Stomach (tissue), 9 donors: ENCODE measurements around the gene DZIP1L. TPM values are rescaled to one million over a fixed set of nuclear protein-coding genes. Genes with fewer than 3 reads are reported as not detected.
A peak's percentile ranks its signal among the peaks of the same experiment; 100 is the strongest.

Experiments
- DNase-seq, 2 donors: peaks; one replicate each; pipeline versions ENCODE4 v3.0.0 to v3.0.0-alpha.2; 2013 to 2019
- H3K27ac ChIP-seq, 5 donors: fragments of 200-600 bp in 4 of 5; sonication (generic) in 4 of 5; one replicate each; pipeline ENCODE4 v1.5.1; 2013 to 2019; ENCODE audit warnings: mild to moderate bottlenecking in 1 of 5, moderate library complexity in 1 of 5
- H3K27me3 ChIP-seq, 3 donors: fragments of 200-600 bp; sonication (generic); one replicate each; pipeline ENCODE4 v1.5.1; 2017 to 2019; ENCODE audit warnings: mixed run types in 1 of 3
- H3K36me3 ChIP-seq, 4 donors: fragments of 200-600 bp; sonication (generic); 1 replicate in 3 of 4; 2 replicates in 1 of 4; pipeline ENCODE4 v1.5.1; 2016 to 2019
- H3K4me1 ChIP-seq, 4 donors: fragments of 200-600 bp; sonication (generic); one replicate each; pipeline ENCODE4 v1.5.1; 2016 to 2019
- H3K4me3 ChIP-seq, 4 donors: fragments of 200-600 bp; sonication (generic) in 3 of 4; one replicate each; pipeline ENCODE4 v1.5.1; 2016 to 2019; ENCODE audit warnings: mild to moderate bottlenecking in 1 of 4
- H3K9me3 ChIP-seq, 4 donors: fragments of 200-600 bp; sonication (generic); one replicate each; pipeline ENCODE4 v1.5.1; 2016 to 2019
- CTCF ChIP-seq, 7 experiments: fragments of 450-650 bp in 4 of 7; fragments of 200-600 bp in 3 of 7; sonication (generic) in 3 of 7; IDR thresholded peaks; one replicate each; pipeline ENCODE4 v1.5.1; 2016 to 2019; ENCODE audit warnings: antibody characterized with exemption in 7 of 7, control low read depth in 2 of 7, mild to moderate bottlenecking in 1 of 7
- EP300 ChIP-seq: sonication (generic); formaldehyde crosslinking; IDR thresholded peaks from one replicate; pipeline ENCODE4 v1.6.1; 2017; ENCODE audit warnings: antibody characterized with exemption
- POLR2A ChIP-seq, 4 donors: fragments of 450-650 bp; IDR thresholded peaks; one replicate each; pipeline ENCODE4 v1.6.1; 2016; ENCODE audit warnings: antibody characterized with exemption in 4 of 4, control low read depth in 2 of 4, mild to moderate bottlenecking in 1 of 4, moderate library complexity in 1 of 4
- POLR2AphosphoS5 ChIP-seq, 3 donors: sonication (generic); formaldehyde crosslinking; IDR thresholded peaks; one replicate each; pipeline ENCODE4 v1.6.1; 2016; ENCODE audit warnings: antibody characterized with exemption in 3 of 3
- WGBS, 5 donors: extraction: QIAGEN DNeasy Blood & Tissue Kit in 3 of 5; methylation state at CpG; one replicate each; pipeline versions ENCODE4 v1.1.5 to v1.1.7; 2013 to 2018; 5-methylcytosine and 5-hydroxymethylcytosine counted together
- intact Hi-C: fragments of 100-400 bp; cut with DNase I; formaldehyde crosslinking; loops from one replicate; pipeline ENCODE4 v1.15.1; 2023; ENCODE audit warnings: low total_unique reads
- polyA plus RNA-seq, 3 donors: library from polyadenylated mRNA; stranded (reverse); fragments of 200-250 nt; gene quantifications; one replicate each; pipeline ENCODE4 v1.2.3, GENCODE V29; 2013
- total RNA-seq, 5 donors: library from RNA; depleted of rRNA; stranded (reverse); fragments of >200 nt; gene quantifications; one replicate each; pipeline versions ENCODE4 v1.1.0 to v1.2.3, GENCODE V29; 2014 to 2016
- donor health status: healthy with polysubstance abuse.
- donor health status: Bipolar disorder and iron deficiency.
- donor health status: healthy.

Gene DZIP1L
- total and polyA plus RNA-seq, 8 donors = 0.29 to 41.9 (median 5.9) TPM

GRCh38 chr3:138118612-138119422, 3.4 kb upstream of the DZIP1L start:
- peak; percentile 83 to 88 for DNase-seq
- TF ChIP-seq POLR2AphosphoS5 (IDR thresholded peaks at IDR 0.05) = no peak
- TF ChIP-seq POLR2A (IDR thresholded peaks at IDR 0.05) = no peak
- TF ChIP-seq CTCF (IDR thresholded peaks at IDR 0.05) = peak in 5 of 7 experiments; percentile 61 to 83 (median 74)
- TF ChIP-seq EP300 = no peak
- no peak overlapping the region for H3K4me3 ChIP-seq
- peaks cover 7 to 40% (median 24%) of the 10 kb centered on the region in 4 donors for H3K4me1 ChIP-seq
- H3K27ac ChIP-seq = peak overlapping the region in 1 of 5 donors; percentile 27
- H3K27me3 ChIP-seq = peaks cover 0 to 8% (median 0%) of the 10 kb centered on the region in 3 donors
- no peaks in the 10 kb centered on the region for H3K9me3 ChIP-seq
- intact Hi-C loops = loop anchor here (5.0 kb wide), 1 partner anchor 52 kb away; no protein-coding TSS in a partner anchor
- 22 to 28% (median 25%) methylated on average over 7 to 8 of the region's 8 CpGs for WGBS, 5 donors
- H3K36me3 ChIP-seq = no peaks in the 10 kb centered on the region

- 12 to 26% (median 19%) methylated on average over 8 to 9 of the region's 9 CpGs for WGBS, 5 donors
- TF ChIP-seq CTCF (IDR thresholded peaks at IDR 0.05) (no peak), POLR2A (IDR thresholded peaks at IDR 0.05) (no peak), EP300 (no peak), POLR2AphosphoS5 (IDR thresholded peaks at IDR 0.05) (no peak)
Observed at GRCh38 chr3:138114431-138114918, 933 bp downstream of the DZIP1L start.

GRCh38 chr3:138113326-138113725, 2.1 kb downstream of the DZIP1L start:
- peaks cover 10 to 41% (median 26%) of the 10 kb centered on the region in 4 donors for H3K4me1 ChIP-seq
- DNase-seq = peak in 1 of 2 donors; percentile 85
- intact Hi-C loops = no loop called here
- peaks cover 0 to 4% (median 0%) of the 10 kb centered on the region in 4 donors for H3K36me3 ChIP-seq
- no peak overlapping the region for H3K4me3 ChIP-seq
- H3K27me3 ChIP-seq = peaks cover 0 to 8% (median 0%) of the 10 kb centered on the region in 3 donors
- TF ChIP-seq POLR2AphosphoS5 (IDR thresholded peaks at IDR 0.05) = no peak
- TF ChIP-seq CTCF (IDR thresholded peaks at IDR 0.05) = no peak
- no peak for TF ChIP-seq POLR2A (IDR thresholded peaks at IDR 0.05)
- TF ChIP-seq EP300 = no peak
- no peaks in the 10 kb centered on the region for H3K9me3 ChIP-seq
- 0 to 40% (median 33%) methylated on average over 1 of the region's 1 CpG for WGBS, 5 donors
- no peak overlapping the region for H3K27ac ChIP-seq

More at GRCh38 chr3:138114431-138114918, 933 bp downstream of the DZIP1L start:
- H3K4me3 ChIP-seq = peak overlapping the region; percentile 60 to 79 (median 75)
- no peaks in the 10 kb centered on the region for H3K9me3 ChIP-seq
- H3K27ac ChIP-seq = peak overlapping the region; percentile 16 to 89 (median 85)
- intact Hi-C loops = no loop called here
- peak in 1 of 2 donors; percentile 47 for DNase-seq
- peaks cover 0 to 8% (median 0%) of the 10 kb centered on the region in 3 donors for H3K27me3 ChIP-seq
- H3K36me3 ChIP-seq = peaks cover 0 to 4% (median 0%) of the 10 kb centered on the region in 4 donors
- peaks cover 10 to 52% (median 29%) of the 10 kb centered on the region in 4 donors for H3K4me1 ChIP-seq

GRCh38 chr3:138112362-138112761, 3.0 kb downstream of the DZIP1L start:
- Histone ChIP-seq H3K9me3 (no peaks in the 10 kb centered on the region), H3K4me3 (no peak overlapping the region), H3K36me3 (peaks cover 0 to 7% (median 2%) of the 10 kb centered on the region in 4 donors), H3K4me1 (peaks cover 10 to 39% (median 26%) of the 10 kb centered on the region in 4 donors), H3K27ac (no peak overlapping the region), H3K27me3 (peaks cover 0 to 8% (median 0%) of the 10 kb centered on the region in 3 donors)
- no peak for DNase-seq
- TF ChIP-seq CTCF (IDR thresholded peaks at IDR 0.05) (no peak), EP300 (no peak), POLR2A (IDR thresholded peaks at IDR 0.05) (no peak), POLR2AphosphoS5 (IDR thresholded peaks at IDR 0.05) (no peak)
- intact Hi-C loops = no loop called here
- 75 to 79% (median 77%) methylated on average over 8 of the region's 8 CpGs for WGBS, 5 donors
